HG03039 (cell line): ENCODE measurements around the gene ARMC7.
"Not testable (repeated sequence)": the region's sequence is repeated elsewhere in the genome, so short reads cannot be mapped to it uniquely, and the experiment has no call there.

Experiments used
- ATAC-seq: cut with Tn5 transposase; IDR thresholded peaks from one replicate; pipeline ENCODE4 v1.9.1; 2021; ENCODE audit warnings: mild to moderate bottlenecking, moderate library complexity; ENCODE audit not compliant: unreplicated experiment

Gene ARMC7

GRCh38 chr17:75127936-75128335 lies 18.2 kb downstream of the ARMC7 start:
- ATAC-seq: not testable (repeated sequence)

GRCh38 chr17:75128694-75129505 lies 19.1 kb downstream of the ARMC7 start:
- ATAC-seq: no peak

GRCh38 chr17:75129576-75129975 lies 19.8 kb downstream of the ARMC7 start:
- no peak for ATAC-seq

- ATAC-seq: no peak
These were observed 20.4 kb downstream of the ARMC7 start for GRCh38 chr17:75130059-75130631.

- no peak for ATAC-seq
These were observed 21.0 kb downstream of the ARMC7 start for GRCh38 chr17:75130632-75131277.

- peak; percentile 63 for ATAC-seq
These were observed 21.7 kb downstream of the ARMC7 start, which contains the start of gene NT5C for GRCh38 chr17:75131278-75132017. Gene NT5C, minus strand, starts transcription at chr17:75131742. Its CDS starts 35 bp downstream, at chr17:75131707.

GRCh38 chr17:75132018-75133000 lies 22.5 kb downstream of the ARMC7 start:
- ATAC-seq: not testable (repeated sequence)

GRCh38 chr17:75133001-75133400 lies 23.2 kb downstream of the ARMC7 start:
- no peak for ATAC-seq

- ATAC-seq: not testable (repeated sequence)
These were observed 24.0 kb downstream of the ARMC7 start for GRCh38 chr17:75133607-75134347.

- no peak for ATAC-seq
These were observed 25.7 kb downstream of the ARMC7 start for GRCh38 chr17:75135452-75135851.

- ATAC-seq: no peak
These were observed 26.2 kb downstream of the ARMC7 start for GRCh38 chr17:75135946-75136345.

- not testable (repeated sequence) for ATAC-seq
These were observed 28.0 kb downstream of the ARMC7 start for GRCh38 chr17:75137762-75138161.

- ATAC-seq: no peak
These were observed 28.8 kb downstream of the ARMC7 start for GRCh38 chr17:75138519-75138918.

- no peak for ATAC-seq
These were observed 32.6 kb downstream of the ARMC7 start for GRCh38 chr17:75142236-75142971.

- ATAC-seq: no peak
These were observed 35.2 kb downstream of the ARMC7 start for GRCh38 chr17:75144816-75145512.

GRCh38 chr17:75146592-75146991 lies 36.8 kb downstream of the ARMC7 start:
- ATAC-seq: no peak

- ATAC-seq: no peak
These were observed 38.2 kb downstream of the ARMC7 start for GRCh38 chr17:75147878-75148546.
